WERI-Rb-1 (cell line): Measurements from ENCODE around the gene FOXD4L3.
"Not testable (repeated sequence)": the region's sequence is repeated elsewhere in the genome, so short reads cannot be mapped to it uniquely, and the experiment has no call there.

Experiments
- DNase-seq: peaks from one replicate; pipeline ENCODE4 v3.0.0-alpha.2; 2020
- H3K27ac ChIP-seq: fragments of 250-450 bp; sonication (Bioruptor Pico); 2 replicates; pipeline ENCODE4 v1.5.1; 2020; ENCODE audit warnings: mild to moderate bottlenecking, moderate library complexity
- H3K27me3 ChIP-seq: fragments of 250-450 bp; sonication (Bioruptor Pico); 2 replicates; pipeline ENCODE4 v1.5.1; 2021; ENCODE audit warnings: mild to moderate bottlenecking, low read depth, moderate library complexity; ENCODE audit not compliant: insufficient read depth, severe bottlenecking
- H3K36me3 ChIP-seq: fragments of 250-450 bp; sonication (Bioruptor Pico); 2 replicates; pipeline ENCODE4 v1.5.1; 2020; ENCODE audit warnings: mild to moderate bottlenecking, moderate library complexity
- H3K4me3 ChIP-seq: 2 replicates; pipeline ENCODE4 v1.5.1; 2011; ENCODE audit warnings: low read depth, mild to moderate bottlenecking, control low read depth, low read length
- H3K9me3 ChIP-seq: fragments of 250-450 bp; sonication (Bioruptor Pico); 2 replicates; pipeline ENCODE4 v1.5.1; 2021; ENCODE audit warnings: mild to moderate bottlenecking, moderate library complexity; ENCODE audit not compliant: severe bottlenecking

The FOXD4L3 gene

GRCh38 chr9:68332122-68332521, 29.5 kb downstream of the FOXD4L3 start:
- not testable (repeated sequence) for H3K36me3 ChIP-seq, H3K27me3 ChIP-seq, H3K27ac ChIP-seq, H3K9me3 ChIP-seq, DNase-seq, H3K4me3 ChIP-seq

DNA sequence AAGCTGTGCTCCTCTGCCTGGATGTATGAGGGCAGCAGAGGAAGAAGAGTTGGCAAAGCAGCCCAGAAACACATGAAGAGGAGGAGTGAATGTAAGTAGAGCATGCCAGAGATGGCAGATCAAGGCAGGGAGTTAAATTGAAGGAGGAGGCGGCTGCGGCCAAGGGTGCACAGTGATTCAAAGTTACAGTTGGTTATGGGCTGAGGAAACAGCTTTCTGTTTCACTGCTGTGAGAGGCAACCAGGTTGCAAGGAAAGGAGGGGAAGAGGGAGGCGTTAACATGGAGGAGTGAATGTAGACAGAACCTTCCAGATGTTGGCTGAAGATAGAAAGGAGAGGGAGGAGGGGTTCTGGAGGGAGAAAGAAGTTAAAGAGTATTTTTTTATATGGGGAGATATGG, 33.3 kb downstream of the FOXD4L3 start:
- DNase-seq, H3K27ac ChIP-seq, H3K27me3 ChIP-seq, H3K36me3 ChIP-seq, H3K9me3 ChIP-seq, H3K4me3 ChIP-seq: not testable (repeated sequence)

DNA sequence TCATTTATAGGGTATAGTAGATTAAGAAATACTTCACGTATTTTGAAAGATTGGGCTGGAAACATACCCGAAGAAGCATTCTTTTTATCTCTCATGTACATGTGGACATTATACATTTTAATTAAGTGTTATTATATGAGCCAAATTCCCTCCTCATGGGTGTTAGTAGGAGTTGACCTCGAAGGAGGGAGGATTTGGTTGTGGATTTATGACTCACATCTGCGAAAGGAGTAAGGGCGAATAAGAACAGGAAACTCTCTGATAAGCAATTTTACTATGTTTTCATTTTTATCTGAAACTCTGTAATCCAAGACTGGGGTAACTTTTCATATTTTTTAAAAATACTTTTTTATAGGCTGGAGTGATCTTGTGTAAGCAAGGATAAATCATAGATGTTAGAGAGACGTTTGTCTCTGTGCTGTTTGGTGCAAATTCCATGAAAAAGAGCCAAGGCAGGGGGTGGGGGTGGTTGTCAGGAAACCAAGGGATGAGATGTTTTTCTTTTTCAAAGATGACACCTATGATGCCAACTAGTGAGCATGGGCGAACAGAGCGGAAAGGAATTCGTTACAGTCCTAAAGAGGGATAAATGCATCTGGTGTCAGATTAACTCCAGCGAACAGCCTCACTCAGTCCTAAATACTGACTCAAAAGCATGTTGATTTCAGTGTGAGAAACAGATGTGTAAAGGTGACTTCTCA, 34.1 kb downstream of the FOXD4L3 start:
- H3K4me3 ChIP-seq, H3K27ac ChIP-seq, H3K9me3 ChIP-seq, H3K27me3 ChIP-seq, DNase-seq, H3K36me3 ChIP-seq: not testable (repeated sequence)

- H3K9me3 ChIP-seq, DNase-seq, H3K36me3 ChIP-seq, H3K27ac ChIP-seq, H3K27me3 ChIP-seq, H3K4me3 ChIP-seq: not testable (repeated sequence)
Measured at GRCh38 chr9:68338000-68338399, 35.3 kb downstream of the FOXD4L3 start.

DNA sequence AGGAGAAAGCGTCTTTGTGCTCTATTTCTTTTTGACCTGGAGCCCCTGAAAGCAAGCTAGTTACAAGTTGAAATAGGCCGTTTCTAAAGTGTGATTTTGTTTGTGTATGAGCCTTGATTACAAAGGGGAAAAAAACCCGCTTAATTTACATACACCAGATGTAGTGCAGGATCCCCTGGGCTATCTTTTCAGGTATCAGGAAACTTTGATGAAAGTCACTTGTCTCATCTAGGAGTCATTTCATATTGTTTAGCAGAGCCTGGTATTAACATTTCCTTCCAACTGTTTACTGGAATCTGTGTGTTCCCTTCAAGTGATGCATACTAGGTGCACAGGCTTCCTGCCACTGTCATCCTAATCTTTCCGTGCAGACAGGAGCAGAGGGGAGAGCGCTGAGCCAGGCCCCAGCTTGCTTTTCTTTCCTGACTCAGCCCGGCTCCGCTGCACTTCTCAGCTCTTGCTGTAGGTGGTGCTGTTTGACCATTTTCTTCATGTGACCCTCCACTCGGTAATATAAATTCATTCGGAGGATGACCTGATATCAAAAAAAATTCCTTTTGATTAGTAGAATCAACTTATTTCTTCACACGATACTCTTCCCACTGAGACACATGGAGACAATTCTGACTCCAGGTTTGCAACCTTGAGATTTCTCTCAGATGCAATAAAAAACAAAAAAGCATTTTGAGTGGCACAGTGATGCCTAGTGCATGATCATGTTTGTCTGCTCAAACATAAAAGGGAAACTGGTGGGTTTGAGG, 39.8 kb downstream of the FOXD4L3 start:
- not testable (repeated sequence) for H3K9me3 ChIP-seq

GRCh38 chr9:68343242-68343641, 40.6 kb downstream of the FOXD4L3 start:
- not testable (repeated sequence) for H3K27me3 ChIP-seq, H3K4me3 ChIP-seq, H3K9me3 ChIP-seq, DNase-seq, H3K36me3 ChIP-seq, H3K27ac ChIP-seq

More for the DNA sequence above, 39.8 kb downstream of the FOXD4L3 start:
- not testable (repeated sequence) for H3K27me3 ChIP-seq, H3K36me3 ChIP-seq, H3K4me3 ChIP-seq, DNase-seq, H3K27ac ChIP-seq

- H3K4me3 ChIP-seq, DNase-seq, H3K27me3 ChIP-seq, H3K27ac ChIP-seq, H3K36me3 ChIP-seq, H3K9me3 ChIP-seq: not testable (repeated sequence)
Measured at GRCh38 chr9:68343992-68344391, 41.3 kb downstream of the FOXD4L3 start.

- not testable (repeated sequence) for H3K27me3 ChIP-seq, DNase-seq, H3K36me3 ChIP-seq, H3K9me3 ChIP-seq, H3K4me3 ChIP-seq, H3K27ac ChIP-seq
Measured at GRCh38 chr9:68351689-68352088, 49.0 kb downstream of the FOXD4L3 start.
